ENCODE results near the gene COMMD9. TPM values are rescaled to one million over a fixed set of nuclear protein-coding genes. Genes with fewer than 3 reads are reported as not detected.

The COMMD9 gene
- total RNA-seq, 1 donor = 35.4 TPM

DNA sequence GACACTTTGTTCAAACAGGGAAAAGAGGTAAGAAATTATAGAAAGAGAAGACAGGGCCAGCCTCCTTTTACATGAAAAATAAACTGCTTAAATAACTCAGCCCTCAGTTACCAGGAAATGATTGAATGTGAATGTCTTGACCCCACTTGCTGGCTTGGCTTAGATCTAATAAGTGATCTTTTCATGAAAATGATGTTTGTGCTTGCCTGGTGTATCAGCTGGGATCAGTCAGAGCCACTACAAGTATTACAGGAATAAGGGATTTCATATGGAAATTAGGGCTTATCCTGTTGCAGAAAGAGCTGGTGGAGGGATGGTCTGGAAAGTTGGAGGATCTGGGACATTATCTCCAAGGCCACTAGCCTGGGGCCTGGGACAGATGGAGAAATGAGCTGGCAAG, 51.8 kb downstream of the COMMD9 start:
- TF ChIP-seq, protein P1, sequence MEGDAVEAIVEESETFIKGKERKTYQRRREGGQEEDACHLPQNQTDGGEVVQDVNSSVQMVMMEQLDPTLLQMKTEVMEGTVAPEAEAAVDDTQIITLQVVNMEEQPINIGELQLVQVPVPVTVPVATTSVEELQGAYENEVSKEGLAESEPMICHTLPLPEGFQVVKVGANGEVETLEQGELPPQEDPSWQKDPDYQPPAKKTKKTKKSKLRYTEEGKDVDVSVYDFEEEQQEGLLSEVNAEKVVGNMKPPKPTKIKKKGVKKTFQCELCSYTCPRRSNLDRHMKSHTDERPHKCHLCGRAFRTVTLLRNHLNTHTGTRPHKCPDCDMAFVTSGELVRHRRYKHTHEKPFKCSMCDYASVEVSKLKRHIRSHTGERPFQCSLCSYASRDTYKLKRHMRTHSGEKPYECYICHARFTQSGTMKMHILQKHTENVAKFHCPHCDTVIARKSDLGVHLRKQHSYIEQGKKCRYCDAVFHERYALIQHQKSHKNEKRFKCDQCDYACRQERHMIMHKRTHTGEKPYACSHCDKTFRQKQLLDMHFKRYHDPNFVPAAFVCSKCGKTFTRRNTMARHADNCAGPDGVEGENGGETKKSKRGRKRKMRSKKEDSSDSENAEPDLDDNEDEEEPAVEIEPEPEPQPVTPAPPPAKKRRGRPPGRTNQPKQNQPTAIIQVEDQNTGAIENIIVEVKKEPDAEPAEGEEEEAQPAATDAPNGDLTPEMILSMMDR (IDR thresholded peaks at IDR 0.05; ENCODE audit: insufficient read depth, low read depth, low read length) = no peak
- no peak overlapping the region for H3K4me3 ChIP-seq (ENCODE audit: low read depth, low read length)
- no peak for DNase-seq (ENCODE audit: low read depth)

DNA sequence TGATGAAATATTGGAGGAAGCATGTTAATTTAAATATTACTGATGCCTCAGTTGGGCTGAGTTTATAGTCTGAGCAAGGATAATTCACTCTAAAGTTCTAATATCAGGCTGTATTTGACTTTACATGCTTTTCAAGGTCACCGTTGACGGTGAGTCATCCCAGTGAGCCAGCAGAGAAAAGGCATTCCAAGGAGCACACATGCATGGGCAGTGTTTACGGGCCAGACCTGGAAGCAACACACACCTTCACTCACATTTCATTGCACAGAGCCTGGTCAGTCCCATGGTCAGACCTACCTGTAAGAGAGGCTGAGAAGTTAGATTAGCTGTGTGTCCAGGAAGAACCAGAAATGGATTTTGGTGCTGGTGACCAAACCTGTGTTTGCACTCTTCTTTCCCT, 53.5 kb downstream of the COMMD9 start:
- H3K4me3 ChIP-seq (ENCODE audit: low read depth, low read length) = no peak overlapping the region
- TF ChIP-seq, protein P1 (IDR thresholded peaks at IDR 0.05; ENCODE audit: insufficient read depth, low read depth, low read length) = no peak
- DNase-seq (ENCODE audit: low read depth) = no peak

DNA sequence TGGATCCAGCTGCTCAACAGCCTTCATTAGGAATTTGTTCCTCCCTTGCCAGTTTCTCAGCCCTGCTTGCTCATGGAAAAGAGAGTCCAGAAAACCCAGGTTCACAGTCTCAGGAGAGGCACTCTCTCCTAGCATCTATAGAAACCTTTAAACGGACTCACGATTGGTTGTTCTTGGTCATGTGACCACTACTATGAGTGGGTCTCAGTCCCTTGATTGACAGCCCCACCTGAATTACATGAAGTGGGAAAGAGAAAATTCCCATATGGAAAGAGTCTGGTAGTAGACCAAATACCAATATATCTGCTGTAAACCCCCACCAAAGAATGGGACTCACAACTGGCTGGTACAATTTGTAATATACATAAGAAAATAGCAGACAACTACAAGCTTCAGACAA, 54.4 kb downstream of the COMMD9 start:
- DNase-seq (ENCODE audit: low read depth) = no peak
- H3K4me3 ChIP-seq (ENCODE audit: low read depth, low read length) = no peak overlapping the region
- TF ChIP-seq, protein P1 (IDR thresholded peaks at IDR 0.05; ENCODE audit: insufficient read depth, low read depth, low read length) = no peak

DNA sequence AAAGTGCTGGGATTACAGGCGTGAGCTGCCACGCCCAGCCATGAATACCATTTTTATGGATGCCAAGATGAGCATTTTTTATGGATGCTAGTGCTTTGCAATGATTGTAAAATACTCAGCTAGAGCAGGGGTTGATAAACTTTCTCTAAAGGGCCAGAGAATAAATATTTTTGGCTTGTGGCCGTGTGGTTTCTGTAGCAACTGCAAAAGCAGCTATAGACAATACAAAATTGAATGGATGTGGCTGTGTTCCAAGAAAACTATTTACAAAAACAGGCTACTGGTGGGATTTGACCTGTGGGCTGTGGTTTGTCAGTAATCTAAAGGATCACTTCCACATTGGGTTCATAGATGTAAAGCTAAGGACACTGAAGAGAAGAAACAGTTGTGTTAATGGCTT, 56.0 kb downstream of the COMMD9 start:
- DNase-seq (ENCODE audit: low read depth) = peak; percentile 86
- TF ChIP-seq, protein P1 (IDR thresholded peaks at IDR 0.05; ENCODE audit: insufficient read depth, low read depth, low read length) = no peak
- H3K4me3 ChIP-seq (ENCODE audit: low read depth, low read length) = no peak overlapping the region

DNA sequence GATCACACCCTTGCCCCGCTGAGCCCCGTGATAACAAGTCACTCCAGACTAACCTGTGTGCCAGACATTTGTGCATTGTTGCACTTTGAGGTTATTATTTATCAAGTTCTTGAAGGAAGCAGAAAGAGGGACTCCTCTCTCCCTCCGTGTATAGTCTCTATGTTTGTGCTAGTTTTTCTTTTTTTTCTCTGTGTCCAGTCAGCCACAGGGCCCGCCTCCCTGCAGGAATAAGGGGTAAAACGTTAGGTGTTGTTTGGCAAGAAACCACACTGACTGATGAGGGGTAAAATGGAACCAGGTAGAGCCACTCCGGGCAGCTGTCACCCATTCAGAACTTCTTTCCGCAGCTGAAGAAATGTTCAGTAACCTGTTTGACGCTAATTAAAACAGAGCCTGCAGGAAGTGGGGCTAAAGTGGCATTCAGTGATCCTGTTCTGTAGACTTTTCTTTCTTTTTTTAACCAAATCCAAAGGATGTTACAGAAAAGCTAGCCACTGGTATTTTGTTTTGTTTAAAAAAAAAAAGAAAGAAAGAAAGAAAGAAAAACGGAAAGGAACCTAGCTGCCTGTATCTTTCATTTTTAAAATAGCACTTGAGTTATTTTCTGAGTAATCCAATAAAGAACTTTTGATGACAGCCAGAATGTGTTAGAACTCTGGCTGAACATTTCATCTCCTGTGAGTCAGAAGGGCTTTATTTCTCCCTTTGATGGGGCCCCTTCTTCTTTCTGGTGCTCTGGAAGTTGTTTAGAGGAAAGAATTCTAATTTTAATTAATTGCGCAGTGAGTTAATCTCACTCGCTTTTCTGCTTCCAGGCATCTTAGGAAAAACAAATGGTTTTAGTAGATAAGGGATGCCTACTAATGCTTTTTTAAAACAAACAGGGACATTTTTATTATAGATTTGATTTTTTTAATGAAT, 58.2 kb downstream of the COMMD9 start:
- H3K4me3 ChIP-seq (ENCODE audit: low read depth, low read length) = peak overlapping the region; percentile 5
- DNase-seq (ENCODE audit: low read depth) = peak; percentile 85
- TF ChIP-seq, protein P1 (IDR thresholded peaks at IDR 0.05; ENCODE audit: insufficient read depth, low read depth, low read length) = no peak

DNA sequence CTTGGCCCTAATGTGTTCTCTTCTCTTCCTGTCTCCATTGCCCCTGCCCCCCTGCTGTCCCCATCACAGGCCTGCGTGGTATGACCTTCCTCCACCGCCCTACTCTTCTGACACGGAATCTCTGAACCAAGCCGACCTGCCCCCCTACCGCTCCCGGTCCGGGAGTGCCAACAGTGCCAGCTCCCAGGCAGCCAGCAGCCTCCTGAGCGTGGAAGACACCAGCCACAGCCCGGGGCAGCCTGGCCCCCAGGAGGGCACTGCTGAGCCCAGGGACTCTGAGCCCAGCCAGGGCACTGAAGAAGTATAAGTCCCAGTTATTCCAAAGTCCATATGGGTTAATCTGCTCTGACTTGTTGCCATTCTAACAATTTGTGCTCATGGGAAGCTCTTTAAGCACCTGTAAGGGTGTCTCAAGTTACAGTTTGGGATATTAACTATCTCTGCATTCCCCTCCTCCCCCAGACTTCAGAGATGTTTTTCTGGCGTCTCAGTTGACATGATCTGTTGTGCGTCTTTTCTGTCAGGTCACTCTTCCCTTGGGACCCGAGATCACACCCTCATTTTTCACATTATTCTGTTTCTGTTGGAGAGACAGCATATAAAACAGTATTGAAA, 60.0 kb downstream of the COMMD9 start:
- TF ChIP-seq, protein P1 (IDR thresholded peaks at IDR 0.05; ENCODE audit: insufficient read depth, low read depth, low read length) = no peak
- no peak for DNase-seq (ENCODE audit: low read depth)

More for the DNA sequence above, 60.0 kb downstream of the COMMD9 start:
- H3K4me3 ChIP-seq (ENCODE audit: low read depth, low read length) = no peak overlapping the region

Data from fibroblast of villous mesenchyme (primary cell).